Activated T-cell treated with anti-CD3 and anti-CD28 coated beads for 24 hours (primary cell): ENCODE measurements around the gene MOB3A.

Source experiments
- DNase-seq: peaks from one replicate; pipeline ENCODE4 v3.0.0-alpha.2; 2020; ENCODE audit warnings: low read depth

MOB3A gene

GRCh38 chr19:2081873-2082810 lies 14.0 kb downstream of the MOB3A start:
- no peak for DNase-seq

- DNase-seq: no peak
Observed at GRCh38 chr19:2080336-2080988, 15.7 kb downstream of the MOB3A start.

GRCh38 chr19:2079865-2080301 lies 16.2 kb downstream of the MOB3A start:
- no peak for DNase-seq

- DNase-seq: no peak
Observed at GRCh38 chr19:2079076-2079864, 16.9 kb downstream of the MOB3A start.

GRCh38 chr19:2077833-2078619 lies 18.1 kb downstream of the MOB3A start:
- no peak for DNase-seq

GRCh38 chr19:2077398-2077797 lies 18.7 kb downstream of the MOB3A start:
- no peak for DNase-seq

- no peak for DNase-seq
Observed at GRCh38 chr19:2076526-2076944, 19.6 kb downstream of the MOB3A start.

- no peak for DNase-seq
Observed at GRCh38 chr19:2072757-2073551, 23.2 kb downstream of the MOB3A start.

GRCh38 chr19:2070986-2071673 lies 25.0 kb downstream of the MOB3A start:
- no peak for DNase-seq

GRCh38 chr19:2070436-2070827 lies 25.7 kb downstream of the MOB3A start:
- DNase-seq: no peak

- DNase-seq: no peak
Observed at GRCh38 chr19:2064788-2065524, 31.2 kb downstream of the MOB3A start.

GRCh38 chr19:2064395-2064787 lies 31.7 kb downstream of the MOB3A start:
- DNase-seq: no peak

- no peak for DNase-seq
Observed at GRCh38 chr19:2063824-2064223, 32.3 kb downstream of the MOB3A start.

- no peak for DNase-seq
Observed at GRCh38 chr19:2062770-2063169, 33.4 kb downstream of the MOB3A start.

- DNase-seq: no peak
Observed at GRCh38 chr19:2062389-2062729, 33.8 kb downstream of the MOB3A start.

GRCh38 chr19:2061495-2062388 lies 34.4 kb downstream of the MOB3A start:
- peak; percentile 99 for DNase-seq

- no peak for DNase-seq
Observed at GRCh38 chr19:2060884-2061494, 35.1 kb downstream of the MOB3A start.
